Activated gamma-delta T cell treated with anti-CD3 and anti-CD28 coated beads, Interleukin-2, amount 50 U/mL, for 16 hours (primary cell): ENCODE results near the gene TRIB2.
"Not testable (repeated sequence)": the region's sequence is repeated elsewhere in the genome, so short reads cannot be mapped to it uniquely, and the experiment has no call there.

Source experiments
- DNase-seq: peaks from one replicate; pipeline ENCODE4 v3.0.0-alpha.2; 2020; ENCODE audit warnings: low read depth

The TRIB2 gene

DNA sequence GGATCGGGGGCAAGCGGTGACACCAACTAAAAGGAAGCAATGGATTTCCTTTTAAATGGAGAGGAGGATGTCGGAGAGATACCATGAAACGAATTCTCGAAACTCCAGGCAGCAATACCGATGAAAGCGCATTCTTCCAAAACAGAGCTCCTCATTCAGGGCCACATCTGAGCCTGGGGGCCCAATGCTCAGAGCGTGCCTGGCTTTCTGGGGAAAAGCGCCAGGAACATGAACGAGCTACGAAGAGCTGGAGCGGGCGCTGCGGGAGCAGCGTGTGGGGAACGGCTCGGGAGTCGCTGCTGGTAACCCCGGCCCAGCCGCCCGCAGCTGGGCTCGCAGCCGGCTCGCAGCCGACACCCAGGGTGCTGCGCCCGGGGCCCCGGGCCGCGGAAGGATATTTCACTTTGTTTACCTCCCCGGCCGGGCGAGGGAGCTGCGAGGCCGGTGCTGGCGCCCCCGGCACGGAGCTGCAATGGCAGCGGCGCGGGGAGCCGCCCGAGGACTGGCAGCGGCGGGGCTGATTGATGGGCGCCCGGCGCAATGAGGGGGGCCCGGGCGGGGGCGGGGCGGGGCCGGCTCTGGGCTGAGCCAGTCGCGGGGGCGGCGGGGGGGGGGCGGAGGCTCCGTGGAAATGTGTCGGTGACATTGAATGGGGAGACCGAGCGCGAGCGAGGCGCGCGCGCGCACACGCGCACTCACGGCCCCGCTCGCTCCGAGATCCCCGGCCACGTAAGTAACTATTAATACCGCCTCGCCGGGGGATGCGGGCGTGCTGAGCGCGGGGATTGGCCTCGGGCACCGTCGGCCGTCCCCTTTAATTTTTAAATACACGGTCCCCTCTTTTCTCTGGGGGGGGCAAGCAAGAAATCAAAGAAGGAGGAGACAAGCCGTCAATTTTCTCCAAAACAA is at the start of gene TRIB2:
Gene TRIB2, plus strand, starts transcription at position 655 of the 909 bp plus-strand sequence. CDS start 1,372 bp downstream, outside the sequence.
- peak; percentile 87 for DNase-seq

DNA sequence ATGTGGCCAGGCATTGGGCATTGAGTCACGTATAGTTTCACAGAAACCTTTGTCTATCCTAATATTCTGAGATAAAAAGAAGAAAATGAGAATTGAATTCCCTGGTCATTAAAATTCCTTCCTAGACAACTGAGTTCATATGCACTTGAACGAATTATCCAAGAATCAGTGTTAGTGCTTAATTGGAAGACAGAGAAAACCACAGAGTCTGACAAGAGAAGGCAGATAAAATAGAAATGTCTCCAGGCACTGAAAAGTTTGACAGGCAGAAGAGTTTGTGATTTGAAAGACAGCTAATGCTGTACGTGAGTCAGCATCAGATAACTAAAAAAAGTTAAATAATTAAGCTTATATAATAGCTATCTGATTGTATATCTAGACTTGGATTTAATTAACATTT is 47.7 kb upstream of the TRIB2 start:
- DNase-seq: no peak

DNA sequence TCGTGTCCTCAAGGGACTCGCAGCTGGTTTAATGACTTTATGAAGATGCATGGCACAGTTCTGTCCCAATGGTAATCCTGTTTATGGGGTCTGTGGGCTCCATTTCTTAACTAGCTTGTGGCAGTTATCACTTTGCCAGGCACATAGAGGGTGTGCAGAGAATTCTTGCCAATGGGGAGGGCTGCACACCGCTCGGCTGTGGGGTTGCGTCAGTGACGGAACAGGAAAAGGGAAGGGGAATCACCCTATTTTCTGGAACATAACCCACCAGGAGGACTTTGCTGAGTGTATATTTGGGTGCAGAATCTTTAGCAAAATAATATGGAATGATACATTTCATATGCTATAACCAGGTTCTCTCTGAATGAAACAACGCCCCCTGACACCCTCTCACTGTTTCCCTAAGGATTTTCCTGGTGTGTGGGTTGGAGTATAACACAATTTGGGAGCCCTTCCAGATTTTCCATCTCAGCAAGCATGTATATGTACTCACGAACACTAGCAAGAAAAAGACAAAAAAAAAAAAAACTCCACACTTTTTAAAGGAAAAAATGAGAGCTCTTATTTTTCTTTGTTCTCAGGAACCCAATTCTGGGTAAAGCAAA is 43.9 kb upstream of the TRIB2 start:
- no peak for DNase-seq

DNA sequence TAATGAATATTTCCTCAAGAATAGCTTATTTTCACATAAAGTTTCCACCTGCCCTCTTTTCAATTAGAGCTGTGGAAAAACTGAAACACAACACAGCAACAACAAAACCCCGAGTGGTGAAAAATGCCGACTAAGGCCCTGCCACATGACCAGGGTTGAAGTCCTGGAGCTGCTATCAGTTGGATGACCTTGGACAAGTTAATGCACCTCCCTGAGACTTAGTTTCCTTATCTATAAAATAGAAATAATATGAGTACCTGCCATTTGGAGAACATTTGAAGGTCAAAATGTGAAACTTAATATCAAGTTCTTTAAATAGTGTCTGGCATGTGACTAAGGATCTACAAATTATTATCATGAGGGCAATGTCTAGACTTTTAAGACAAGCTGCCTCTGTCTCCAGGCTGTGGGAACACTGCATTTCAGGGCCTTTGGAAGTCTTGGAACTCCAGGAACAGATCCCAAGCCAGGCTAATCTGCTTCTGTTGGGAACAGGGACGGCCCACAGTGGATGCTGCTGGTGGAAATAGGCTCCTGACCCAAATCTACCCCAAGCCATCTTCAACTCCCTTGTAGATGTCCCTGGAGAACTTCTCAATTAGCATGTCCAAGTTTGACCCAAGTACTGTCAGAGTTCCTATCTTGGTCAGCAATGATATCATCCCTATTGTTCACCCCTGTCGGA is 42.0 kb upstream of the TRIB2 start:
- DNase-seq: no peak

DNA sequence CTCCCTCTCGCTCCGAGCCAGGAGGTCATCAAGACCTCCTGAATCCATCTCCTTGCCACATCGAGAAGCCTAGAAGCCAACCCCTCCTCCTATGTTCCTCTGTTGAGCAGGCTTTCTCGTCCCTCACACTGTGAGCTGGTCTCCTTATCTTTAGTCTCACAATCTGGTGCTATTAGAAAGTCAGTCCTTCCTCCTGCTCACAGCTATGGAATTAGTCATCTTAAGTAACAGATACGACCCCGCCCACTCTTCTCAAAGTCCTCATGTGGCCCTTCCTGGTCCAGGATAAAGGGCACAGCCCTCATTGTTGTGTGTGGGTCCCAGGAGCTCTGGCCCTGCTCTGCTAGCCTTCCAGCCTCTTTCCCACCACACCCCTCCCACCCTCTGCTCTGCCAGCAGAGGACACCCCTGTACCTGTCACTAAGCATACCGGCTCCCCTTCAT is 41.4 kb upstream of the TRIB2 start:
- DNase-seq: no peak

DNA sequence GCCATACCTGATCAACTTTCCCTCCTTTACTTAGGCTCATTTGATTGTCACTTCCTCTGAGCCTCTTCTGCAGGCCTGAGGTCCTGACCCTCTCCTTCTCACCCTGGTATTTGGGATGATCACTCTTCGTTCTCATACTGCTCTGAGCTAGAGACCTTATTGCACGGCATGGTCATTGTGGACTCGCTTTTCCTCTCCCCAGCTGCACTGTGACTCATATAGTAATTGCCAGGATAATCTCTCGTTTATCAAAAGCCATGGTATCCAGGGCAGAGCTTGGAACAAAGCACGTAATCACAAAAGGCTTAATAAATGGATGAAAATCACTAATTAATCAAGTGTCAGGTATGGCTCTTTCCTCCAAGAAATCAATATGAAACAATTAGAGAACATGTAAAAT is 40.9 kb upstream of the TRIB2 start:
- DNase-seq: no peak

DNA sequence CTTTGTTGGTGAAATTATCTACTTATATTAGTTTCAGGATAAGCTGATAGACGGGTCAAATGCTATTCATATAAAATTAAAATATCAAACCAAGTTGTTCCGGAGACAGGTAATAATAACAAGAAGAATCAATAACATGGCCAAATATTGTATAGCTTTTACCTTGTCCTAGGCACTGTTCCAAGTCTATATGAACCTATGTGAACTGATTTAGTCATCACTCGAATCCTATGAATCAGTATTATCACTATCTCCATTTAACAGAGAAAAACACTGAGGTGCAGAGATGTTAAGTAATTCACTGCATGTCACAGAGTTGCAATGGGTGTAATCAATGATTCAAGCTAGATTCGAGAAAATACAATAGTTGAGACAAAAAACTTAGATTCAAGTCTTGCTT is 40.0 kb upstream of the TRIB2 start:
- no peak for DNase-seq

DNA sequence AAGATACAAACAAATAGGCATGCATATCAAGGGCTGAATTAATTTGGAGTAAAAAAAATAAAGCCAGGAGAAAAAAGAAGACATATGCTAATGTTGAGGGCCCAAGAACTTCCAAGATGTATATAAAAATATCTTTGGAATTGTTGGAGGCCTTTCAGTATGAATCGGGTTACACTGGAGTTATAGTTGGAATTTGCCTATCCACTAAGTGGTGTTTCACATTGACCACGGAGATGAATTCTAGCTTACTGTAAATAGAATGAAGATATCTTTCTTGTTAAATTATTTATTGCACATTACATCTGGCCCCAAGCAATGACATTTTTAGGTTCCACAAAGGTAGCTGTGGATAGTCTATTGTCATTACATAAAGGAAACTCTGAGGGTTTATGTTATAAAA is 38.5 kb upstream of the TRIB2 start:
- no peak for DNase-seq

DNA sequence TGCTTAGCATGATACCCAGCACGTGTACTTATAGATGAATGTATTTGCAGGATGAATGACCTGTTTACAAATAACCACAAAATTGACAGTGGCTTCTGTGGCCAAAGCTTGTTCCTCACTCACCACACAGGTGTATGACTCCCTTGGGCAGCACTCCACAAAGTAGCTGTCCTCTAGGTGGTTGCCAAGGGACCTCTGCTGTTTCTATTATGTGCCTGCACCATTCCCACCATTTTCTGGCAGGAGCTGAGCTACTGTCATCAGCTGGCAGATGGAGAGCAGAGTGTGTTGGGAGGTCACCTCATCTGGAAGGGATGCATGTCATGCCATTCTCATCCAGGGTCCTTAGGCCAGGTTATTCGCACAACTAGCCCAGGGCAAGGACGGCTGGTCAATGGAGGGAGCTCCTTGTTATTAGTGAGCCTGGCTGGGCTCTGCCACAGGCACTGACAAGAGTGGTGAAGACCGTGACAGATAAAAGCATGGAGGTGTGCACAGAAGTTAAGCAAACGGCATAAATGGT is 37.1 kb upstream of the TRIB2 start:
- no peak for DNase-seq

DNA sequence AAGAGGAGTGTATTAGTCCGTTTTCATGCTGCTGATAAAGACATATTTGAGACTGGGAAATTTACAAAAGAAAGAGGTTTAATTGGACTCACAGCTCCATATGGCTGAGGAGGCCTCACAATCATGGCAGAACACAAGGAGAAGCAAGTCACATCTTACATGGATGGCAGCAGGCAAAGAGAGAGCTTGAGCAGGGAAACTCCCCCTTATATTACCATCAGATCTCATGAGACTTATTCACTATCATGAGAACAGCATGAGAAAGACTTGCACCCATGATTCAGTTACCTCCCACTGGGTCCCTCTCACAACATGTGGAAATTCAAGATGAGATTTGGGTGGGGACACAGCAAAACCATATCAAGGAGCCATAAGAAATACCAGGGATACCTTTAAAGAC is 36.6 kb upstream of the TRIB2 start:
- not testable (repeated sequence) for DNase-seq

DNA sequence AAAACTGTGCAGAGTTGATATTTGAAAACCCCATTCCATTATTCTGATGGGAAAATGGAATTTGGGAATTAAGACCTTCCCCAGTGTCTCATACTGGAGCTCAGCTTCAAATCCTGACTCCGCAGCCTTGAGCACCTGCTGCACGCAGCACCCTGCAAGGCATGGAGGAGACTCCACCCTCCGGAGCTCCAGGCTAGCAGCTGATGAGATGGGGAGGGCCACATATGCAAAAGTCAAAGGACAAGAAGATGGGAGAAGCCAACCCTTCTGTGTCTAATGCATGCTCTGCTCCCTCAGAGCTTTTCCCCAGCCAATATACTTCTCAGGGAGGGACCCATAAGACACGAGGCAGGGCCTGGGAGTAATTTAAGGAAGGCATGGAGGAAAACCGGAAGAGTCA is 34.7 kb upstream of the TRIB2 start:
- DNase-seq: no peak

DNA sequence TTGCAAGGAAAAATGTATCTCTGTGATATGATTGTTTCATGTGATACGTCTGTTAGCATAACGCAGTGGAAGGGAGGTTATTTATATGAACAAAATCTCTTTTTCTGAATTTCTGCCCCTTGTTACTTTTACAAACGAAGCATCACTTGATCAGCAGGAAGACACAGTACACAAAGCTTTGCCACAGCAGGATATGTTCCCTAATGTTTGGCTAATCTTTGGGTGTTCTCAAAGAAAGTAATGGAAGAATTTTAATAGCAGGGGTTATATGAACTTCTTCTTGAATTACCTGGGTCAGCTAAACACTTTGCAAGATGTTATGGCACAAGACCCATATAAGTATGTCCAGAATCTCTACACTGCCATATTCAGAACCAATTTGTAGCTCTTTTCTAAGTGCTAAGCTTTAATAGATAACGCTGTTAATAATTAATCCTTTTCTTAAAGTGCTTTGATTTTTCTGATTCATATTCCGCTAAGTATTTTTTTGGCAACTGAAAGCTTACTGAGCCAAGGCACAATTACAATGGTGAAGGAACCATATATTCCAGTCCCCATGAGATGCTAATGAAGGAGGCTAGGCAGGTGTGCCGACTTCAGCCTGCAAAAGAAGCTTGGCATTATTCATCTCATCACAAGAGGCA is 33.2 kb upstream of the TRIB2 start:
- DNase-seq: no peak

DNA sequence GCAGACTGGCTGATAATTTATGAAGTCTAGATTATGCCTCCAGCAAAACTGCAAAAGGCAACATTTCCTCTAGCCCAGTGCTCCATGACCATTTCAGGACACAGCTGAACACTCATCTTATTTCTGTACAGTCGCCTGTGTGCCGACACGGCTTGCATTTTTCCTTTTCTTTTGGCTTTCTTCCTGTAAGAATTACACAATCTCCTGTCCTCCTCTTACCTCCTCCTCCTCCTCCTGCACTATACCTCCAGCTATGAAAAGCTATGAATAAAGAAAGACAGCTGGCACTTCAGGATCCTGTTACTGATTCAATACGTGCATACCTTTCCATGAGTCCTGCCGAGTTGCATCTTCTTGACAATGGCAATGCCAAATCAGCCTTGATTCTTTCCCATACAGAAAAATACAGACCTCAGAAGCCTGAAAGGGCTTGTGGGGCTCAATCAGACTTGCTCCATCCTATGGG is 32.2 kb upstream of the TRIB2 start:
- no peak for DNase-seq

DNA sequence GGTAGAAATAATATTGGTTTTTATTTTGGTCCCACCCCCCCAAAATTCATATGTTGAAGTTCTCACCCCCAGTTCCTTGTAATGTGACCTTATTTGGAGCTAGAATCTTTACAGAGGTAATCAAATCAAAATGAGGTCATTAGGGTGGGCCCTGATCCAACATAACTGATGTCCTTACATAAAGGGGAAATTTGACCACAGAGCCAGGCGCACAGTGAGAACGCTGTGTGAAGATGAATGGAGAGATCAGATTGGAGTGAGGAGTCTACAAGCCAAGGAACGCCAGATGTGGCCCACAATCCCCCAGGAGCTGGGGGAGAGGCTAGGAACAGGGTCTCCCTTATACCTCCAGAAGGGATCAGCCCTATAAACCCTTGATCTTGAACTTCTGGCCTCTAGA is 31.6 kb upstream of the TRIB2 start:
- DNase-seq: no peak

DNA sequence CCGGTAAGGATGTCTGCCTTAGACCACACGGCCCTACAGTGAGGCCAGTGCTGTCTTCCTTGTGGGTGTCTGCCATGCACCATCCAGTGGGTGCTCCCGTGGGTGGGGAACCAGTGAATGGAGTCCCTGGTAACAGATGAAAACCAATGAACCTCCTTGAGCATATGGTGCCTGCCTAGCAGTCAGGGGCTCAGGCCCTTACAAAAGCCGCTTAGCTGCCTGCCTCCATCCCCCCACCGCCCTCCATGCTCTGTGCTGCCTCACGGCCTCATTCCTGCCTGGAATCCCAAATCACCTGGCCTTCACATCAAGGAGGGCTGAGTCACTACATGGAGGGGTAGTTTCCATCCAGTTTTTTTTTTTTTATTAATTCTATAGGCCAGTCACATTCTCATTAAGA is 30.8 kb upstream of the TRIB2 start:
- DNase-seq: no peak

DNA sequence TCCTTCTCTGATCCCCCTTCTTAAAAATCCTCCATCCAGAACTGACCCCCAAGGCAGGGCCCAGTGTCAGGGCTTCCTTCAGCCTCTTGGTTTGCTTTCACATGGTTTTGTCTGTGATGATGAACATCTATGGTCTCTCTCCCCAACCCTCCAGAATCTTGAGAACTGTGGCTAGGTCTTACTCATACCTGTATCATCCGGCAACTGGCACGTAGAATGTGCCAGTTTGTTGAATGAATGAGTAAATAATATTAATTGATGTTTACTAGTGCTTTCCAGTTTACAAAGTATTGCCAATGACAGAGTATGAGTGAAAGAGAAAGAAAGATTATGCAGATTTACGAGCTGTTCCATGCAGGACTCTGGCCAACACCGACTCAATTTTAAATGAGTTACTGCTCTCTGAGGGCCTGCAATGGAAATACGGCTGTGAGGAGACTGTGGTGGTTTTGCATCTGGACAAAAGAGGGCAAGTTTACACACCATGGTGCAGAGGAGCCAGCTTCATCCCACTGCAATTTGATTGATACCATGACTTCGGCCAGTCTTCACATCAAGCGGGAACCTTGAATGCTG is 29.9 kb upstream of the TRIB2 start:
- DNase-seq: no peak

DNA sequence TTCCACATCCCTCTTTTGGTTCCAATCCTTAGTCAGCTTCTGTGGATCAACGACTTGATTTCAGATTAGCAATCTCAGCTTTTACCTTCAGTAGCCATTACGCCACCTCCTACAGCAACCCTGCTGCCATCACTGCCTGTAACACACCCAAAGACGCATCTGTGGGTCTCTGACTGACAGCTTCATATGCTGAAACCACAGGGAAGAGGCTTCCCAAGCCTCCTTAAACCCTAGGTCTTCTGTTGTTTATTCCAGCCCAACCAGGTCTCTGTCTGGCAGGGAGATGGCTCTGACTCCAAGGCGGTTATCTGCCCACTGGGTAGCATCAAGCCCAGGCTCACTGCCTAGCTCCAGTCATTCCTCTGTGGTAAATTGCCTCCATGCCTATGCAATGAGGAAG is 28.6 kb upstream of the TRIB2 start:
- DNase-seq: no peak

DNA sequence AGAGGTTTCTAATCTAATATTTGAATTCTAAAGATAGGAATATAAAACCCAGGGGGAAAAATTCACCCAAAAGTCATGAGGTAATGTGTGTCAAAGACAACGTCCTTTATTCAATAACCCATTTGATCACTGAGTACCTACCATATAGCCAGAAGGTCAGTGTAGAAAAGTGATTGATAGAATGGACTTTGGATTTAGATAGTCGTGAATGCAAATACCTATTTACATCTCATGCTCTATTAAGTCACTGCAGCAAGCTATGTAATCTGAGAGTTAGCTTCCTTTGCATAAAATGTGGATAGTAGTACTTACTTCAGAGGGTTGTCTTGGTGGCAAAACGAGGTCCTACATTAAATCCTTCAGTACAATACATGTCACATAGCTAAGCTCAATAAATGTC is 27.8 kb upstream of the TRIB2 start:
- no peak for DNase-seq

DNA sequence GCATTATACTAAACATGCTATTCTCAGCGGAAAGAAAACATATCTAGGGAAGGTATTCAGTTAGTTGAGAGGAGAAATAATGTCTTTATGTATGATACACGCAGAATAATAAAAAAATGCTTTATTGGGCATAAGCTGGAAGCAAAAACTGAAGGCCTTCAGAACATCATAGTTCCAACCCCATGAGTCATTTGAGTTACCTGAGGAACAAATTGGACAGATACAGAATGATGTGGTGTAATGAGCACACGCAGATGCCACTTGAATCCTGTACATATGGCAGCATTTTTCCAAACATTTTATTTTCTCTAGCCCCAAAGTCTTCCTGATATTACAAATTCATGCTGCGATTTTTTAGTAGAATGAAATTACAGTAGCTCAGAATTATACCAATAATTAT is 23.2 kb upstream of the TRIB2 start:
- DNase-seq: no peak

DNA sequence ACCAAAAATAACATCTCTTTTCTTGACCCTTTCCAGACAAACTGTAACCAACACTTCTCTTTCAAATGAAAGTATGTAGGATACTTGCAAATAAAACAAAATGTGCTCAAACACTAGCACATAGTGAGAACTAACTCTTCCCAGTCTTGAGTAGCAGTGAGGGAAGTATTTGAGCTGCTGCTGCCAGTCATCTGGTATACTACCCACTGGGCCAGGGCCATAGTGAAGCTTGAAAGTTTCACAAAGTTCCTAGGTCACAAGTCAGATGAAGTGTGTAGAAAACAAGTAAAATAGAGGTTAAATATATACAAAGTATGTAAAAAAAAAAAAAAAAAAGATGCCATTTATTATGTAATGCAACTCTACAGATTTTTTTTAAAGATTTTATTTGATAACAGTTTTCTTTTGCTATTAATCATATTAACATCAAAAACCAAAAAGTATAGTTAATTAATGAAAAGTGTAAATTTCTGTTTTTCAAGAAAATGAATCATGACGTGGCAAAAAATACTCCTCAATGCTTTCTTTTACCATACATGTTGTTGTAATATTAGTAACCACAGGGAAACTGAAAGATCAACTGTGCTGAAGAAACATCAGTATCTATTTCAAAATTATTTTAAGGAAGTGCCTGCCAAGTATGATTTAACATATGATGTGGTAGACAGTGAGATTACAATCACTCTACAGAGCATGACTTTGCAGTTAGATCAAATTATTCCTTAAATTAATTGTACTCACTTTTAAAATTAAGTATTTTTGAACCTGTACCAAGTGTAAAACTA is 21.6 kb upstream of the TRIB2 start:
- no peak for DNase-seq

DNA sequence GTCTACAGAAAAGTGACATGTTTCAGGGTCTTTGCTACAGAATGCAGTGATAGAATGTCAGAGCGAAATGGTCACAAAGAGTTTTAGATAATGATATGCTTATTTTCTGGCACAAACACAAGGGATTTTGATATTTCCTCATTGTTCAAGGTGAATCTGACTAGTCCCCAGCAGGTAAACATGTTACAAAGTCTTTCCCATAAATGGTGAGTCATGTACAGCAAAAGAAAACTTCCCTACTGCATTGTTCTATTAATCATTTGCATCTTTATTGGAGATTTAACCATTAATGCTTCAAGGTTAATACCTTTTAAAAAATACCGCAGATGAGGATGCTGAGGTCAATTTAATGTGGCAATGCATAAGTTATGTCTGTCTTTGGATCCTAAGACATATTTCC is 19.1 kb upstream of the TRIB2 start:
- DNase-seq: no peak
